A673 (cell line): ENCODE data around the gene NOD2. TPM values are rescaled to one million over a fixed set of nuclear protein-coding genes. Genes with fewer than 3 reads are reported as not detected.

Source experiments
- BruUV-seq: library from RNA; stranded (reverse); fragments of 400-500 nt; replicated peaks from 2 replicates; lab custom pipeline; 2021; lab: Mats Ljungman, UMichigan
- CTCF ChIA-PET: fragments of 300-600 bp; sonication (Branson Sonifier 250); formaldehyde crosslinking; loops from one replicate; lab custom pipeline; 2022; ENCODE audit warnings: antibody characterized with exemption; lab: Charles Lee
- POLR2A ChIA-PET: fragments of 300-600 bp; sonication (Branson Sonifier 250); formaldehyde crosslinking; loops from one replicate; lab custom pipeline; 2022; ENCODE audit warnings: antibody characterized with exemption; ENCODE audit not compliant: low non-redundant PET; lab: Charles Lee
- DNase-seq: peaks from one replicate; pipeline ENCODE4 v3.0.0-alpha.2; 2015; ENCODE audit warnings: low spot score
- H3K27ac ChIP-seq: fragments of 200-600 bp; sonication (generic); 2 replicates; pipeline ENCODE4 v1.5.1; 2016; ENCODE audit warnings: mixed run types, low read depth, mild to moderate bottlenecking, mixed read lengths, antibody characterized with exemption, low read length; ENCODE audit not compliant: poor library complexity, severe bottlenecking
- H3K27me3 ChIP-seq: fragments of 200-600 bp; sonication (generic); replicated peaks from 2 replicates; pipeline ENCODE4 v1.6.1; 2017; ENCODE audit warnings: mixed run types, low read depth, mild to moderate bottlenecking, mixed read lengths, antibody characterized with exemption, low read length; ENCODE audit not compliant: insufficient read depth, poor library complexity
- H3K36me3 ChIP-seq: fragments of 200-600 bp; sonication (generic); 2 replicates; pipeline ENCODE4 v1.6.1; 2016; ENCODE audit warnings: mixed run types, mild to moderate bottlenecking, mixed read lengths, antibody characterized with exemption, low read length; ENCODE audit not compliant: insufficient read depth, poor library complexity, severe bottlenecking
- H3K4me1 ChIP-seq: fragments of 200-600 bp; sonication (generic); 2 replicates; pipeline ENCODE4 v1.6.1; 2017; ENCODE audit warnings: mixed run types, mild to moderate bottlenecking, mixed read lengths, antibody characterized with exemption, low read length; ENCODE audit not compliant: insufficient read depth, poor library complexity, severe bottlenecking
- H3K4me3 ChIP-seq: fragments of 200-600 bp; sonication (generic); 2 replicates; pipeline ENCODE4 v1.5.1; 2016; ENCODE audit warnings: low read depth, mixed run types, mild to moderate bottlenecking, mixed read lengths, low read length; ENCODE audit not compliant: poor library complexity, severe bottlenecking
- H3K9me3 ChIP-seq: fragments of 200-600 bp; sonication (generic); 2 replicates; pipeline ENCODE4 v1.6.1; 2016; ENCODE audit warnings: mixed run types, low read depth, mild to moderate bottlenecking, mixed read lengths, antibody characterized with exemption, low read length; ENCODE audit not compliant: poor library complexity, severe bottlenecking
- EZH2 ChIP-seq: fragments of 200-600 bp; sonication (generic); IDR thresholded peaks from 2 replicates; pipeline ENCODE4 v1.6.1; 2017; ENCODE audit warnings: borderline replicate concordance, low read depth, mild to moderate bottlenecking, mixed read lengths, antibody characterized with exemption, low read length; ENCODE audit not compliant: poor library complexity, severe bottlenecking
- intact Hi-C: fragments of 100-400 bp; cut with micrococcal nuclease; formaldehyde crosslinking; loops from one replicate; pipeline ENCODE4 v1.10.0; 2022; ENCODE audit not compliant: unreplicated experiment
- total RNA-seq: library from RNA; stranded (reverse); gene quantifications from 2 replicates; pipeline ENCODE4 v1.2.3, GENCODE V29; 2021
- TF ChIP-seq, protein P1 (sequence below): fragments of 300-800, 200-600 bp; sonication (generic); conservative IDR thresholded peaks from 2 replicates; pipeline ENCODE4 v1.5.1; 2017; ENCODE audit warnings: low read depth, mild to moderate bottlenecking, antibody characterized with exemption, low read length, moderate library complexity, mixed read lengths

The NOD2 gene
- total RNA-seq, 1 experiment from 2014 or later: not detected

DNA sequence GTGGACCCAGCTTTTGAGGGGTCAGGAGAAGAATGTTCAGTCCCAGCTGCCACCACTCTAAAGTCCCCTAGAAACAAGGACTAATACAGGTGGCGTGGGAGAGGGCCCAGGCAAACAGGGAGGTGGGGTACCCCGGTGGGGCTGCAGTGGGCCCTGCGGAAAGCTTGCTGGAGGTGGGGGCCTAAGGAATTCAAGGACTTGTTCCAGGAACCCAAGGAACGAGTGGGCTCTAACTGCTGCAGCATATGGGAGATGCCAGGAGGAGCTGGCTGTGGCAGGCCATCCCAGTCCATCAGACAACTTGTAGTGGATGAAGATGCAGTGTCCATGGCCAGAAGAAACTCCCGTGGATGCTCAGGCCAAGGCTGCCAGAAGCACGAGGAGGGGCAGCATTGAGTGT is 22.9 kb upstream of the NOD2 start:
- H3K27ac ChIP-seq: no peak overlapping the region
- no peaks in the 10 kb centered on the region for H3K36me3 ChIP-seq
- BruUV-seq: no TSS peak
- no peak for TF ChIP-seq EZH2
- TF ChIP-seq, protein P1, sequence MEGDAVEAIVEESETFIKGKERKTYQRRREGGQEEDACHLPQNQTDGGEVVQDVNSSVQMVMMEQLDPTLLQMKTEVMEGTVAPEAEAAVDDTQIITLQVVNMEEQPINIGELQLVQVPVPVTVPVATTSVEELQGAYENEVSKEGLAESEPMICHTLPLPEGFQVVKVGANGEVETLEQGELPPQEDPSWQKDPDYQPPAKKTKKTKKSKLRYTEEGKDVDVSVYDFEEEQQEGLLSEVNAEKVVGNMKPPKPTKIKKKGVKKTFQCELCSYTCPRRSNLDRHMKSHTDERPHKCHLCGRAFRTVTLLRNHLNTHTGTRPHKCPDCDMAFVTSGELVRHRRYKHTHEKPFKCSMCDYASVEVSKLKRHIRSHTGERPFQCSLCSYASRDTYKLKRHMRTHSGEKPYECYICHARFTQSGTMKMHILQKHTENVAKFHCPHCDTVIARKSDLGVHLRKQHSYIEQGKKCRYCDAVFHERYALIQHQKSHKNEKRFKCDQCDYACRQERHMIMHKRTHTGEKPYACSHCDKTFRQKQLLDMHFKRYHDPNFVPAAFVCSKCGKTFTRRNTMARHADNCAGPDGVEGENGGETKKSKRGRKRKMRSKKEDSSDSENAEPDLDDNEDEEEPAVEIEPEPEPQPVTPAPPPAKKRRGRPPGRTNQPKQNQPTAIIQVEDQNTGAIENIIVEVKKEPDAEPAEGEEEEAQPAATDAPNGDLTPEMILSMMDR: no peak
- DNase-seq: no peak
- H3K9me3 ChIP-seq: peaks cover 20% of the 10 kb centered on the region
- H3K27me3 ChIP-seq: no peaks in the 10 kb centered on the region
- no peaks in the 10 kb centered on the region for H3K4me1 ChIP-seq
- CTCF ChIA-PET: no interaction called here
- H3K4me3 ChIP-seq: no peak overlapping the region
- POLR2A ChIA-PET: no interaction called here
- intact Hi-C loops: no loop called here

DNA sequence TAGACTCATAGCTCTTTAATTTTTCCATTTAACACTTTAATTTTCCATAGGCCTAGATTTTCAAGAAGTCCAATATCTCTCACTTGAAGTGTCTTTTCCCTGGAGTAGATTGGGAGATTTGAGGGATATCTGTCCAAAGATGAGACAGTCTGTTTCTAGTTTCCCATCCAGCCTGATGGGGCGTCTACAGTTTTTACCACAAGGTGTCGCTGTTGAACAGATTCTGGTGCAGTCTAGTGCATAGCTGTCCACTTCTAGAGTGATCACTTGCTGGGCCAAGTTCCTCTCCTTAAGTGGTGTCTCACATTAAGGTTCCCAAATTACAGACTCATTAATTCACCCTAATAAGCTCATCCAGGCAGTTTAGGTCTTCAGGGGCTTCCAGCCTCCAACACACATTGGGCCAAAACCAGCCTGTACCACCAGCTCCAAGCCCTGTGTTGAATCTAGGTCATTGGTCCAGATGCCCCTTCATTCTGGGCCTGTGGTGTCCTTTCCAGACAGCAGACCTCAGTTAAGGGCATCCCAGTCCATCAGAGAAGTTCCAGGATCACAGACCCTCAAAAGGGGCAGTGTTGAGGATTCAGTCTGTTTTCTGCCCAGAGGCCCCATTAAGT is 21.7 kb upstream of the NOD2 start:
- BruUV-seq: no TSS peak
- no peak overlapping the region for H3K4me3 ChIP-seq
- TF ChIP-seq, protein P1: peak; percentile 59
- no peak for TF ChIP-seq EZH2
- DNase-seq: peak; percentile 36
- no peaks in the 10 kb centered on the region for H3K36me3 ChIP-seq
- H3K27ac ChIP-seq: no peak overlapping the region
- ChIA-PET CTCF (interaction anchor here (1.2 kb wide), 1 partner anchor 135 kb away, joined by 7 read pairs; no protein-coding TSS in a partner anchor), POLR2A (no interaction called here)
- H3K4me1 ChIP-seq: no peaks in the 10 kb centered on the region
- H3K9me3 ChIP-seq: peaks cover 20% of the 10 kb centered on the region
- intact Hi-C loops: no loop called here
- H3K27me3 ChIP-seq: no peaks in the 10 kb centered on the region

DNA sequence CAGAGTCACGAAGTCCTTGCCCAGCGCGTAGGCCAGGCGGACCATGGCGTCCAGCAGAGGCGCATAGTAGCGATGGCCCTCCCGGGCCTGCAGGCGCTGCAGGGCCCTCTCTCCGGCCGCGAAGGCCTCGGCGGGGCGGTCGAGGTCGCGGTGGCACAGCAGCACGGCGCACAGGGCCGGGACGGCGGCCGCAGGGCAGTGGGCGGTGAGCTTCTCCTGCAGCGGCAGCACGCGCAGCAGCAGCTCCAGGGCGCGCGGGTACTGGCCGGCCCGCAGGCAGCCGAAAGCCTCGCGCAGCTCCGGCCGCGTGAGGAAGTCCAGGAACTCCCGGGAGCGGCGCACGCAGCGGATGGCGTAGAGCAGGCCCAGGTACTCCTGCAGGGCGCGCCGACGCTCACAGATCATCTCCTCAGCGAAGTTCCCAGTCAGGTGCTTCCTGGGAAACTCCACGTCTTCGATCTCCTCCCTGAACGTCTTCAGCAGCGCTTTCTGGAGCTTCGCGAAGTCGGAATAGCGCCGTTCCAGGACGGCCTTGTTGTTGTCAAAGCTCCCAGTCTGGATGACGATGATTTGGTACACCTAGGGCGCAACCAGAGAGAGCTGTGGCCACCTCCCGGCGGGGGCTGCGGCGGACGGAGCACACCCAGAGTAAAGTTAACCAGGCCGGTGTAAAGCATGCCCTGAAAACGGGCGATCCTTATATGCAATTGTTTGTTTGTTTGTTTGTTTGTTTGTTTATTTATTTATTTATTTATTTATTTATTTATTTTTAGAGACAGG is 19.7 kb upstream of the NOD2 start:
- DNase-seq: no peak
- intact Hi-C loops: no loop called here
- Histone ChIP-seq H3K27ac (no peak overlapping the region), H3K27me3 (no peaks in the 10 kb centered on the region), H3K9me3 (peaks cover 20% of the 10 kb centered on the region), H3K36me3 (no peaks in the 10 kb centered on the region), H3K4me3 (no peak overlapping the region), H3K4me1 (no peaks in the 10 kb centered on the region)
- no peak for TF ChIP-seq EZH2
- TF ChIP-seq, protein P1: no peak
- ChIA-PET POLR2A (no interaction called here), CTCF (no interaction called here)
- BruUV-seq: no TSS peak
